Prostate gland (tissue), 2 donors: Measurements from ENCODE around the gene EIF3L. TPM values are rescaled to one million over a fixed set of nuclear protein-coding genes. Genes with fewer than 3 reads are reported as not detected.

ENCODE experiments used
- DNase-seq: peaks from one replicate; pipeline ENCODE4 v3.0.0-alpha.2; 2019; ENCODE audit warnings: low spot score
- H3K27ac ChIP-seq, 2 donors: fragments of 200-600 bp; sonication (generic); 2 replicates each; pipeline ENCODE4 v1.5.1; 2017 to 2019
- H3K27me3 ChIP-seq: fragments of 200-600 bp; sonication (generic); replicated peaks from 2 replicates; pipeline ENCODE4 v1.5.1; 2019; ENCODE audit not compliant: insufficient read depth
- H3K36me3 ChIP-seq, 2 donors: fragments of 200-600 bp; sonication (generic); 1 replicate in 1 of 2; 2 replicates in 1 of 2; pipeline versions ENCODE4 v1.5.1 to v1.8.1; 2017 to 2019
- H3K4me1 ChIP-seq: fragments of 200-600 bp; sonication (generic); replicated peaks from 2 replicates; pipeline ENCODE4 v1.5.1; 2019
- H3K4me3 ChIP-seq, 2 donors: fragments of 200-600 bp; sonication (generic); 2 replicates each; pipeline ENCODE4 v1.5.1; 2017 to 2019
- H3K9me3 ChIP-seq: fragments of 200-600 bp; sonication (generic); 2 replicates; pipeline ENCODE4 v1.5.1; 2017
- CTCF ChIP-seq, 4 experiments: fragments of 200-600 bp in 2 of 4; fragments of 450-650 bp in 2 of 4; sonication (generic) in 2 of 4; IDR thresholded peaks; 1 replicate in 3 of 4; 2 replicates in 1 of 4; pipeline ENCODE4 v1.5.1; 2016 to 2019; ENCODE audit warnings: antibody characterized with exemption in 4 of 4, mild to moderate bottlenecking in 2 of 4, moderate library complexity in 2 of 4
- POLR2A ChIP-seq: fragments of 450-650 bp; IDR thresholded peaks from one replicate; pipeline ENCODE4 v1.6.1; 2016; ENCODE audit warnings: antibody characterized with exemption, mild to moderate bottlenecking
- POLR2AphosphoS5 ChIP-seq: sonication (generic); formaldehyde crosslinking; IDR thresholded peaks from one replicate; pipeline ENCODE4 v1.6.1; 2017; ENCODE audit warnings: antibody characterized with exemption
- WGBS: methylation state at CpG from one replicate; pipeline ENCODE4 v1.1.5; 2018; 5-methylcytosine and 5-hydroxymethylcytosine counted together
- intact Hi-C: fragments of 100-400 bp; cut with DNase I; formaldehyde crosslinking; loops from one replicate; pipeline ENCODE4 v1.14.2; 2022
- total RNA-seq, 2 donors: library from RNA; depleted of rRNA; stranded (reverse); fragments of >200 nt; gene quantifications; one replicate each; pipeline ENCODE4 v1.1.0, GENCODE V29; 2016

Gene EIF3L
- total RNA-seq, 2 donors from 2014 or later, result 385 to 501 TPM

GRCh38 chr22:37887584-37888378 is 38.6 kb downstream of the EIF3L start:
- Histone ChIP-seq H3K4me1 (peaks cover 8% of the 10 kb centered on the region), H3K36me3 (peaks cover 0 to 6% of the 10 kb centered on the region in 2 donors), H3K4me3 (no peak overlapping the region), H3K9me3 (no peaks in the 10 kb centered on the region), H3K27me3 (no peaks in the 10 kb centered on the region), H3K27ac (peak overlapping the region; percentile 75 to 80)
- peak; percentile 10 to 72 (median 46) for TF ChIP-seq CTCF (IDR thresholded peaks at IDR 0.05)
- peak; percentile 95 for TF ChIP-seq POLR2AphosphoS5
- TF ChIP-seq POLR2A, result no peak
- DNase-seq, result peak; percentile 90
- intact Hi-C loops, result loop anchor here (5.0 kb wide), 1 partner anchor 65 kb away; the partner anchor contains the start of genes C22orf23 and POLR2F
- 40% methylated on average over 6 of the region's 6 CpGs for WGBS

- intact Hi-C loops, result no loop called here
Measured at GRCh38 chr22:37891926-37892325, 42.7 kb downstream of the EIF3L start.

GRCh38 chr22:37892566-37893335 is 43.5 kb downstream of the EIF3L start:
- H3K27me3 ChIP-seq, result no peaks in the 10 kb centered on the region
- peak overlapping the region; percentile 19 to 24 for H3K27ac ChIP-seq
- H3K4me1 ChIP-seq, result peaks cover 5% of the 10 kb centered on the region
- no peaks in the 10 kb centered on the region for H3K9me3 ChIP-seq
- peaks cover 0 to 6% of the 10 kb centered on the region in 2 donors for H3K36me3 ChIP-seq
- no peak for DNase-seq
- intact Hi-C loops, result no loop called here
- TF ChIP-seq POLR2A (no peak), POLR2AphosphoS5 (no peak), CTCF (IDR thresholded peaks at IDR 0.05) (no peak)
- no peak overlapping the region for H3K4me3 ChIP-seq
- 48% methylated on average over 7 of the region's 7 CpGs for WGBS

More at GRCh38 chr22:37891926-37892325, 42.7 kb downstream of the EIF3L start:
- Histone ChIP-seq H3K4me3 (no peak overlapping the region), H3K36me3 (peaks cover 0 to 6% of the 10 kb centered on the region in 2 donors), H3K27ac (peak overlapping the region in 1 of 2 donors; percentile 12), H3K9me3 (no peaks in the 10 kb centered on the region), H3K4me1 (peaks cover 5% of the 10 kb centered on the region), H3K27me3 (no peaks in the 10 kb centered on the region)
- no peak for DNase-seq
- WGBS, result 89% methylated on average over 3 of the region's 3 CpGs
- TF ChIP-seq CTCF (IDR thresholded peaks at IDR 0.05) (no peak), POLR2A (no peak), POLR2AphosphoS5 (no peak)

GRCh38 chr22:37893583-37893983 is 44.4 kb downstream of the EIF3L start:
- H3K36me3 ChIP-seq, result peaks cover 0 to 6% of the 10 kb centered on the region in 2 donors
- TF ChIP-seq CTCF (IDR thresholded peaks at IDR 0.05) (no peak), POLR2AphosphoS5 (no peak), POLR2A (no peak)
- H3K4me3 ChIP-seq, result no peak overlapping the region
- no peaks in the 10 kb centered on the region for H3K9me3 ChIP-seq
- H3K27ac ChIP-seq, result peak overlapping the region; percentile 19 to 24
- intact Hi-C loops, result no loop called here
- H3K27me3 ChIP-seq, result no peaks in the 10 kb centered on the region
- no peak for DNase-seq
- 84% methylated on average over 5 of the region's 5 CpGs for WGBS
- H3K4me1 ChIP-seq, result no peaks in the 10 kb centered on the region
